Epithelial cell of esophagus (primary cell): ENCODE results near the gene HEBP1.

Experiments used
- DNase-seq: peaks from one replicate; pipeline ENCODE4 v3.0.0; 2010; ENCODE audit warnings: low read depth
- H3K4me3 ChIP-seq: 2 replicates; pipeline ENCODE4 v1.5.1; 2011; ENCODE audit warnings: mild to moderate bottlenecking, low read length, control low read depth
- CTCF ChIP-seq: IDR thresholded peaks from 2 replicates; pipeline ENCODE4 v1.5.1; 2011; ENCODE audit warnings: low read depth, mild to moderate bottlenecking, low read length, control low read depth, inconsistent platforms; ENCODE audit not compliant: insufficient read depth; ENCODE audit errors: missing control alignments

Gene HEBP1

GRCh38 chr12:12999271-12999958, 650 bp downstream of the HEBP1 start:
- TF ChIP-seq CTCF = no peak
- no peak for DNase-seq
- peak overlapping the region; percentile 85 for H3K4me3 ChIP-seq

- no peak for TF ChIP-seq CTCF
- no peak for DNase-seq
- no peak overlapping the region for H3K4me3 ChIP-seq
Measured at GRCh38 chr12:12998248-12998647, 1.8 kb downstream of the HEBP1 start.

- TF ChIP-seq CTCF = no peak
- no peak for DNase-seq
- H3K4me3 ChIP-seq = no peak overlapping the region
Measured at GRCh38 chr12:12997734-12998133, 2.3 kb downstream of the HEBP1 start.

- DNase-seq = no peak
- TF ChIP-seq CTCF = no peak
- no peak overlapping the region for H3K4me3 ChIP-seq
Measured at GRCh38 chr12:12997156-12997555, 2.9 kb downstream of the HEBP1 start.

GRCh38 chr12:12996209-12996608, 3.9 kb downstream of the HEBP1 start:
- no peak for DNase-seq
- TF ChIP-seq CTCF = no peak
- no peak overlapping the region for H3K4me3 ChIP-seq

- TF ChIP-seq CTCF = no peak
- H3K4me3 ChIP-seq = no peak overlapping the region
- DNase-seq = no peak
Measured at GRCh38 chr12:12995088-12995487, 5.0 kb downstream of the HEBP1 start.

GRCh38 chr12:12993367-12993766, 6.7 kb downstream of the HEBP1 start:
- no peak for DNase-seq
- TF ChIP-seq CTCF = no peak
- H3K4me3 ChIP-seq = no peak overlapping the region
